Activated CD8-positive, alpha-beta memory T cell treated with anti-CD3 and anti-CD28 coated beads, Interleukin-2, amount 10 ng/mL, durations not matched to agents 7 days and 5 days (primary cell): ENCODE data around the gene ZNF526. TPM values are rescaled to one million over a fixed set of nuclear protein-coding genes. Genes with fewer than 3 reads are reported as not detected.

ENCODE experiments used
- ATAC-seq: fragments of 150-1000 bp; cut with Tn5 transposase; one replicate; pipeline ENCODE4 v1.10.0; 2021; ENCODE audit warnings: moderate library complexity
- CTCF ChIA-PET: fragments of 350-600 bp; sonication (Branson Sonifier 250); formaldehyde crosslinking; loops from one replicate; lab custom pipeline; 2021; ENCODE audit warnings: antibody characterized with exemption; lab: Charles Lee
- DNase-seq: peaks from one replicate; pipeline ENCODE4 v3.0.0-alpha.2; 2020
- H3K27ac Mint-ChIP-seq: one replicate; pipeline ENCODE4 v1.8.0; 2021; ENCODE audit warnings: mild to moderate bottlenecking, mixed read lengths
- H3K27me3 Mint-ChIP-seq: one replicate; pipeline ENCODE4 v1.8.0; 2021; ENCODE audit warnings: mixed read lengths
- H3K36me3 Mint-ChIP-seq: one replicate; pipeline ENCODE4 v1.8.0; 2021; ENCODE audit warnings: mild to moderate bottlenecking, mixed read lengths
- H3K4me1 Mint-ChIP-seq: one replicate; pipeline ENCODE4 v1.8.0; 2021; ENCODE audit warnings: mixed read lengths
- H3K4me3 Mint-ChIP-seq: one replicate; pipeline ENCODE4 v1.8.0; 2021; ENCODE audit warnings: mild to moderate bottlenecking, moderate library complexity, mixed read lengths
- H3K9me3 Mint-ChIP-seq: one replicate; pipeline ENCODE4 v1.8.0; 2022; ENCODE audit warnings: low read depth, mixed read lengths
- total RNA-seq, 2 experiments: library from RNA; stranded (reverse); gene quantifications; one replicate each; pipeline ENCODE4 v1.2.3, GENCODE V29; 2021

Gene ZNF526
- total RNA-seq: 10 to 100 TPM; 21.9 to 24.4 TPM

DNA sequence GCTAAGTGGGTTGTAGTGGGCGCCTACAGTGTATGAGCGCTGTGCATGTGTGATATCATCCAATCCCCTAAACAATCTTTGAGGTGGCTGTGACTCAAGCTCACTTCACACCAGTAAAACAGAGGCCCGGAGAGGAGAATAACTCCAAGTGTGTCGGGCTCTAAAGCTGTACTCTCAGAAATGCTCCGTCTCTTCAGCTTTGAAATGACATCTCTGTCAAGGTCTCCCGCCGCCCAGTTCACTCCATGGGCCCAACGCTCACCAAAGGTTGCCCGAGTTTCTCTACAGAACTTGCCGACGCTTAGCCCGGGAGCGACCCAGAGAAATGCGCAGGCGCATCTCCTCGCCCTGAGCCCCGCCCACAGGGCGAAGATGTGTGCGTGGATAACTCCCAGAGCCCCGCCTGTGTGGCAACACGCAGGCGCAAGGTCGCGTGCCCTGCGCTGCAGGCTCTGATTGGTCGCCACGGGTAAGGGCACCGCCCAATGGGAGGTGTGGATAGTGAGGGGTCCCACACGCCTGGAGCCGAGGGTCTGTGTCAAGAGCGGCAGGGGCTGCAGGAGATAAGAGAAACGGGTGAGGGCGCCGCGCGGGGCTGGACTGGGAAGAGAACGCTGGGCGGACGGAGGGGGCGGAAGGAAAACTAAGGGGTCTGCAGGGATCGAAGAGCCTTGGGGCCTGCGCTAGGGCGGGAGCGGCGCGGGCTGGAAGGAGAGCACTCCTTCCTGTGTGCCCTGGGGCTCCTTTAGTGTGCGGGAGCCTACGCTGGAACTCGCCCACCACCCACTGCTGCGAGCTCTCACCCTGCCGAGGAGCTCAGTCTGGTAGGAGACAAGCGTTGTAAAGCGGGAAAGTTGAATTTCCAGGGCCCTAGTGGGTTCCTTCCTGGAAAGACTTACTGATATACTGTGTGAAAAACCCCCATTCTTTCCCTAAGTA is at the start of gene ZNF526:
Gene ZNF526, plus strand, starts transcription at position 501 of the 939 bp plus-strand sequence. CDS start 4,092 bp downstream, outside the sequence.
- CTCF ChIA-PET: interaction anchor here (0.7 to 2.7 kb wide), 12 partner anchors 17 to 112 kb away, joined by 3 to 14 read pairs (median 3); partner anchors contain the start of genes GSK3A and POU2F2
- Mint-ChIP-seq H3K9me3 (no peaks in the 10 kb centered on the region), H3K36me3 (peaks cover 21% of the 10 kb centered on the region), H3K27ac (peak within 1 kb of the TSS; percentile 94), H3K27me3 (no peaks in the 10 kb centered on the region), H3K4me1 (peaks cover 65% of the 10 kb centered on the region), H3K4me3 (peak within 1 kb of the TSS; percentile 98)
- ATAC-seq: peak; percentile 87
- DNase-seq: peak; percentile 99

- H3K36me3 Mint-ChIP-seq: no peaks in the 10 kb centered on the region
- peaks cover 3% of the 10 kb centered on the region for H3K4me1 Mint-ChIP-seq
- H3K27me3 Mint-ChIP-seq: peaks cover 19% of the 10 kb centered on the region
- no peak for ATAC-seq
- H3K4me3 Mint-ChIP-seq: no peak overlapping the region
- no peaks in the 10 kb centered on the region for H3K9me3 Mint-ChIP-seq
- H3K27ac Mint-ChIP-seq: no peak overlapping the region
- CTCF ChIA-PET: no interaction called here
- no peak for DNase-seq
Measured at GRCh38 chr19:42170715-42171114, 49.4 kb upstream of the ZNF526 start.

DNA sequence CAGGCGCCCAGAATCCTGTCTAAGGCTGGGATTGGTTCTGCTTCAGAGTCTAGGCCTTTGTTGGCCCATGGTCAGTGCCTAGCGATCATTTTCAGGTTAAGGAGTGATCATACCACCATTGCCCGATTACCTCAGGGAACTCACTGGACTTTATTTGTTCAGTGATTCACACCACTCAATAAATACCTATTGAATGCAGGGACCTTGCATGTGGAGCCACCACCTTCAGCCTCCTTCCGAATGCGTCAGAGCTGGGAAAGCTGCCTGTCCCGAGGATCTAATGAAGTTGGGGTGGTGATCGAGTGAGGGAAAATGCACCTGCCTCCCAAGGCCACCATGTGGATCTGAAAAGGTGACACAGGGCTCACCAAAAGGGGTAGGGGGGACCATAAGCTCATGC is 47.9 kb upstream of the ZNF526 start:
- no peak for ATAC-seq
- Mint-ChIP-seq H3K4me3 (no peak overlapping the region), H3K9me3 (no peaks in the 10 kb centered on the region), H3K27me3 (peaks cover 23% of the 10 kb centered on the region), H3K27ac (no peak overlapping the region), H3K36me3 (no peaks in the 10 kb centered on the region), H3K4me1 (peaks cover 9% of the 10 kb centered on the region)
- CTCF ChIA-PET: no interaction called here
- DNase-seq: no peak

DNA sequence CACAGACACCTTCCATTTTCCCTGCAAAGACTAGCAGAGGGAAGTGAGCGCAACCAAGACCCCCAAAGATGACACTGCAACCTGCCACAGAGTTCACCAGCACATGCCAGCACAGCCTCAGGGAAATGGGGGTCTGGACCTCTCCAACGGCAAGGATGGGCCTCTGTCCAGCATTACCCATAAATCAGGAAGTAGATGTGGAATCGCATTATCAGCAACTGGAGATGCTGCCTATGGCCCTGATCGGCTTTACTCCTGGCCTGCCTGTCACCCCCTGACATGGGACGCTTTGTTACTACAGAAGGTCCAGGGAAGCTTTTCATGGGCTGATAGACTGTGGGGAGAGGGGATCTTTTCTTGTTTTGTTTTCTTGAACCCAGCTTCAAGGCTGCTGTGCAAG is 46.4 kb upstream of the ZNF526 start:
- no peak overlapping the region for H3K4me3 Mint-ChIP-seq
- H3K9me3 Mint-ChIP-seq: no peaks in the 10 kb centered on the region
- H3K36me3 Mint-ChIP-seq: no peaks in the 10 kb centered on the region
- H3K27me3 Mint-ChIP-seq: peaks cover 23% of the 10 kb centered on the region
- H3K27ac Mint-ChIP-seq: no peak overlapping the region
- H3K4me1 Mint-ChIP-seq: peaks cover 9% of the 10 kb centered on the region
- no peak for ATAC-seq
- DNase-seq: no peak
- CTCF ChIA-PET: no interaction called here

DNA sequence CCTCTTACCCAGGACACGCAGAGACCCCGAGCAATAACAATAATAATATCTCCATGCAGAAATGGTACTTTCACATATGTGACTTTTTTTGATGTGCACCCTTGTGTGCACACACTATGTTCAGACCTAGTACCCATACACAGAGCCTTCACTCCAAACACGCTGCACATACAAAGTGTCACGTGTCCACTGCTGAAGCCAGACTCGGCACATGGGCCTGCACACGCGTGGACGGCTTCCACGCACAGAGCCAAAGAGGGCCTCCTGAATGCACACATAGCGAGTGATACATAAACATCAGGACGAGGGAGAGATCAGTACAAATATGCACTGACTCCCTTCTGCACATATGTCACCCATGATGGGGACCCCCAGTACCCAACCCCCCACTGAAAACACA is 45.9 kb upstream of the ZNF526 start:
- H3K4me3 Mint-ChIP-seq: no peak overlapping the region
- H3K27me3 Mint-ChIP-seq: peaks cover 23% of the 10 kb centered on the region
- no peak for ATAC-seq

GRCh38 chr19:42174958-42175734 is 45.0 kb upstream of the ZNF526 start:
- CTCF ChIA-PET: interaction anchor here (0.6 to 3.5 kb wide), 18 partner anchors 9 to 127 kb away, joined by 3 to 29 read pairs (median 5); partner anchors contain the start of genes GSK3A, PAFAH1B3, POU2F2 and PRR19

More for the DNA sequence above, 45.9 kb upstream of the ZNF526 start:
- Mint-ChIP-seq H3K9me3 (no peaks in the 10 kb centered on the region), H3K36me3 (no peaks in the 10 kb centered on the region), H3K27ac (no peak overlapping the region), H3K4me1 (peaks cover 9% of the 10 kb centered on the region)
- CTCF ChIA-PET: interaction anchor here (3.5 kb wide), 1 partner anchor 42 kb away, joined by 29 read pairs; the partner anchor contains the start of gene POU2F2
- no peak for DNase-seq

GRCh38 chr19:42175952-42176648 is 44.0 kb upstream of the ZNF526 start:
- Mint-ChIP-seq H3K36me3 (no peaks in the 10 kb centered on the region), H3K9me3 (no peaks in the 10 kb centered on the region), H3K4me3 (peak overlapping the region; percentile 75), H3K27me3 (peaks cover 31% of the 10 kb centered on the region), H3K4me1 (peaks cover 9% of the 10 kb centered on the region), H3K27ac (peak overlapping the region; percentile 25)
- CTCF ChIA-PET: interaction anchor here (0.7 to 3.5 kb wide), 26 partner anchors 10 to 130 kb away, joined by 3 to 29 read pairs (median 4); partner anchors contain the start of genes GSK3A, PAFAH1B3, POU2F2 and PRR19
- DNase-seq: no peak
- peak; percentile 56 for ATAC-seq

More at GRCh38 chr19:42174958-42175734, 45.0 kb upstream of the ZNF526 start:
- no peak for DNase-seq
- ATAC-seq: no peak
- peak overlapping the region; percentile 75 for H3K4me3 Mint-ChIP-seq
- H3K9me3 Mint-ChIP-seq: no peaks in the 10 kb centered on the region
- H3K27ac Mint-ChIP-seq: no peak overlapping the region
- peaks cover 30% of the 10 kb centered on the region for H3K27me3 Mint-ChIP-seq
- H3K4me1 Mint-ChIP-seq: peaks cover 9% of the 10 kb centered on the region
- H3K36me3 Mint-ChIP-seq: no peaks in the 10 kb centered on the region

GRCh38 chr19:42176649-42176989 is 43.5 kb upstream of the ZNF526 start:
- Mint-ChIP-seq H3K4me1 (peaks cover 9% of the 10 kb centered on the region), H3K27ac (no peak overlapping the region)
- DNase-seq: no peak

DNA sequence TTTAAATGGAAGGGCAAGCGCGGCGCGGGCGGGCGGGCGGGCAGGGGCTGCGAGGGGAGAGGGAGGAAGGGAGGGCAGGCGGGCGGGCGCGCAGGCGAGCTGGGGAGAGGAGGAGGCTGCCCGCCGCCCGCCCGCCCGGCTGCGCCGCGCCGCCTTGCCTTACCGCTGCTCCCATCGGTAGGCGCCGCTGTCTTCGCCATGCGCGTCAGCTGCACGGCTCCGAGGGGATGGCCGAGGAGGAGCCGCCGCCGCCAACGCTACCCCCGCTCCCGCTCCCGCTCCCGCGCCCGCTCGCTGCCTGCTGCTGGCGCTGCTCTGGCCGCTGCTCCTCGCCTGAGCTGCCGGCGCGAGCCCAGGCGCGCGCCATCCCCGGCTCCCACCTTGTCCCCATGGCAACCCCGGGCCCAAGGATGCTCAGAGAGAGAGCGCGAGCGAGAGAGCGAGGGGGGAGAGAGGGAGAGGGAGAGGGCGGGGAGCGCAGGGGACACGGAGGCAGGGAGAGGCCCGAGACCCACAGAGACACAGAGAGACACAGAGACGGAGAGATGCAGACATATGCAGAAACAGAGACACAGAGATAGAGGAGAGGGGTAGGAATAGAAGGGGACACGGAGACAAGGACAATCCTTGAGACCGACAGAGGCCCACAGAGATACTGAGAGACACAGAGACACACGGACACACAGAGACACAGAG is 43.0 kb upstream of the ZNF526 start:
- H3K36me3 Mint-ChIP-seq: no peaks in the 10 kb centered on the region
- no peaks in the 10 kb centered on the region for H3K9me3 Mint-ChIP-seq
- H3K27ac Mint-ChIP-seq: no peak overlapping the region
- CTCF ChIA-PET: interaction anchor here (0.6 to 3.5 kb wide), 21 partner anchors 8 to 263 kb away, joined by 3 to 29 read pairs (median 5); partner anchors contain the start of genes GSK3A and POU2F2
- peaks cover 9% of the 10 kb centered on the region for H3K4me1 Mint-ChIP-seq
- no peak overlapping the region for H3K4me3 Mint-ChIP-seq
- DNase-seq: peak; percentile 80
- peak; percentile 94 for ATAC-seq
- peaks cover 31% of the 10 kb centered on the region for H3K27me3 Mint-ChIP-seq

More at GRCh38 chr19:42176649-42176989, 43.5 kb upstream of the ZNF526 start:
- no peaks in the 10 kb centered on the region for H3K9me3 Mint-ChIP-seq
- H3K27me3 Mint-ChIP-seq: peaks cover 31% of the 10 kb centered on the region
- ATAC-seq: peak; percentile 66
- no peaks in the 10 kb centered on the region for H3K36me3 Mint-ChIP-seq
- CTCF ChIA-PET: interaction anchor here (0.7 to 3.5 kb wide), 20 partner anchors 9 to 263 kb away, joined by 3 to 29 read pairs (median 5); partner anchors contain the start of genes GSK3A and POU2F2
- H3K4me3 Mint-ChIP-seq: peak overlapping the region; percentile 75

DNA sequence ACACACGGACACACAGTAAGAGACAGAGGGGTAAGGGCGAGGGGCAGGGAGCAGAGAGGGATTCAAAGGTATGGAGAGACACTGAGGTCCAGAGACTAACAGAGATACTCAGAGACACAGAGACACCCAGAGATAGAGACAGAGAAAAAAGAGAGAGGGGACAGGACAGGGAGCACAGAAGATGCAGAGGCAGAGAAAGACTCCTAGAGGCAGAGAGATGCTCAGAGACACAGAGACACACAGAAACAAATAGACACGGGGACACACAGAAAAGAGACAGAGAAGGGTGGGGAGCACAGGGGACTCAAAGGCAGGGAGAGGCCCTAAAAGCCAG is 42.5 kb upstream of the ZNF526 start:
- Mint-ChIP-seq H3K36me3 (no peaks in the 10 kb centered on the region), H3K4me3 (no peak overlapping the region), H3K27ac (no peak overlapping the region), H3K27me3 (peaks cover 31% of the 10 kb centered on the region), H3K9me3 (no peaks in the 10 kb centered on the region), H3K4me1 (peaks cover 9% of the 10 kb centered on the region)
- CTCF ChIA-PET: interaction anchor here (0.6 to 3.5 kb wide), 8 partner anchors 12 to 262 kb away, joined by 3 to 29 read pairs (median 12); partner anchors contain the start of gene POU2F2
- no peak for DNase-seq
- no peak for ATAC-seq

- Mint-ChIP-seq H3K4me3 (no peak overlapping the region), H3K9me3 (no peaks in the 10 kb centered on the region), H3K27me3 (peaks cover 28% of the 10 kb centered on the region), H3K36me3 (no peaks in the 10 kb centered on the region), H3K4me1 (peaks cover 17% of the 10 kb centered on the region), H3K27ac (no peak overlapping the region)
- CTCF ChIA-PET: no interaction called here
- no peak for DNase-seq
- no peak for ATAC-seq
Measured at GRCh38 chr19:42178791-42179674, 41.1 kb upstream of the ZNF526 start.
